Measurements from ENCODE around the gene DKKL1. TPM values are rescaled to one million over a fixed set of nuclear protein-coding genes. Genes with fewer than 3 reads are reported as not detected.

Gene DKKL1
- total RNA-seq, 1 donor from 2014 or later: not detected

- DNase-seq: no peak
Observed at GRCh38 chr19:49396738-49397505, 33.2 kb downstream of the DKKL1 start.

GRCh38 chr19:49398001-49398615, 34.4 kb downstream of the DKKL1 start:
- no peak for DNase-seq

GRCh38 chr19:49398931-49399330, 35.3 kb downstream of the DKKL1 start:
- no peak for DNase-seq

- DNase-seq: no peak
Observed at GRCh38 chr19:49400029-49400428, 36.4 kb downstream of the DKKL1 start.

GRCh38 chr19:49403404-49404187, 39.9 kb downstream of the DKKL1 start:
- DNase-seq: no peak

GRCh38 chr19:49407079-49407478, 43.4 kb downstream of the DKKL1 start:
- DNase-seq: no peak

GRCh38 chr19:49407482-49408015, 43.9 kb downstream of the DKKL1 start:
- no peak for DNase-seq

GRCh38 chr19:49408816-49409440, 45.3 kb downstream of the DKKL1 start:
- no peak for DNase-seq

GRCh38 chr19:49409441-49410029, 45.9 kb downstream of the DKKL1 start:
- DNase-seq: no peak

GRCh38 chr19:49411681-49412326, 48.1 kb downstream of the DKKL1 start:
- no peak for DNase-seq

GRCh38 chr19:49413348-49413747, 49.7 kb downstream of the DKKL1 start:
- DNase-seq: no peak

- DNase-seq: no peak
Observed at GRCh38 chr19:49414256-49414655, 50.6 kb downstream of the DKKL1 start.

GRCh38 chr19:49415102-49415809, 51.6 kb downstream of the DKKL1 start:
- DNase-seq: no peak

- no peak for DNase-seq
Observed at GRCh38 chr19:49415810-49416200, 52.1 kb downstream of the DKKL1 start.

GRCh38 chr19:49417088-49417487, 53.4 kb downstream of the DKKL1 start:
- DNase-seq: no peak

GRCh38 chr19:49418511-49418910, 54.8 kb downstream of the DKKL1 start:
- DNase-seq: no peak

GRCh38 chr19:49419173-49419572, 55.5 kb downstream of the DKKL1 start:
- DNase-seq: no peak

- no peak for DNase-seq
Observed at GRCh38 chr19:49420227-49420626, 56.5 kb downstream of the DKKL1 start.

GRCh38 chr19:49421039-49421877, 57.6 kb downstream of the DKKL1 start:
- DNase-seq: peak; percentile 60

GRCh38 chr19:49421878-49422202, 58.2 kb downstream of the DKKL1 start:
- no peak for DNase-seq
